Lower leg skin (tissue), 3 donors: ENCODE results near the gene USP7.

Experiments
- CTCF ChIP-seq, 3 donors: fragments of 450-650 bp; IDR thresholded peaks; one replicate each; pipeline ENCODE4 v1.5.1; 2016; ENCODE audit warnings: antibody characterized with exemption in 3 of 3, mild to moderate bottlenecking in 3 of 3, moderate library complexity in 2 of 3
- POLR2A ChIP-seq, 2 donors: fragments of 450-650 bp; IDR thresholded peaks; one replicate each; pipeline ENCODE4 v1.6.1; 2016 to 2017; ENCODE audit warnings: antibody characterized with exemption in 2 of 2, mild to moderate bottlenecking in 1 of 2, moderate library complexity in 1 of 2

DNA sequence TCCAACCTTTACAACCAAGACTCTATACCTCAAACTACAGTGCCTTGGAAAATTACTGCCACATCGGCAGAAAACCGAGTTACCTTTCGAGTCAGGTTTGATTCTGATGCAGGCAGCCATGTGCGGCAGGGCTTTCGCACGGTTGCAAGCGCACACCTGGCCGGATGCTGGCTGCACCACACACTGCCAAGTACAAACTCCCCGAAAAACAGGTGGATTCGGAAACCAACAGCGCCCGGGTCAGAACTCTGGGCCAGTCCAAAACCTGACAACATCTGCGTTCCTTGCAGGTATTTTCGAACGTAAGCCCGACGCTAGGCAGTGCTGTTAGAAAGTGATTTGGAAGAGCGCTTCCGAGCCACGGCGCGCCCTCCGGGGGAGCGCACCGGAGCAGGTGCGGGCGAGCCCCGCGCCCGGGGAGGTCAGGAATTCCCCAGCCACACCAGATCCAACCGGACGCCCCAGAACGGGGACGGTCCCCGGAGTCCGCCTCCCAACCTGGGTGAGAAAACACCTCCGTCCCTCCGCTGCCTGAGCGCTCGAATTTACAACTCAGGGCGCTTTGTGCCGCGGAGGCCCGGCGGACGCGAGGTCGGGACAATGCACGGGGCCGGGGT is 1.2 kb downstream of the USP7 start:
- TF ChIP-seq CTCF (IDR thresholded peaks at IDR 0.05) (no peak), POLR2A (IDR thresholded peaks at IDR 0.05) (no peak)
